ENCODE data around the gene ABCC12.

- TF ChIP-seq CTCF (IDR thresholded peaks at IDR 0.05) (no peak), EP300 (IDR thresholded peaks at IDR 0.05) (no peak), POLR2AphosphoS5 (IDR thresholded peaks at IDR 0.05) (no peak)
Measured at GRCh38 chr16:48182979-48183537, 27.3 kb upstream of the ABCC12 start.

Data from stomach (tissue), 4 donors.